HUES64 (cell line): Measurements from ENCODE around the gene GABRB3. TPM values are rescaled to one million over a fixed set of nuclear protein-coding genes. Genes with fewer than 3 reads are reported as not detected.
A peak's percentile ranks its signal among the peaks of the same experiment; 100 is the strongest.

Source experiments
- H3K27ac ChIP-seq: 2 replicates; pipeline ENCODE4 v1.7.0; 2013; ENCODE audit warnings: low read depth, low read length, inconsistent platforms
- H3K27me3 ChIP-seq: 2 replicates; pipeline ENCODE4 v1.6.1; 2013; ENCODE audit warnings: mild to moderate bottlenecking, low read length; ENCODE audit not compliant: insufficient read depth
- H3K36me3 ChIP-seq: 2 replicates; pipeline ENCODE4 v1.6.1; 2013; ENCODE audit warnings: mild to moderate bottlenecking, low read length; ENCODE audit not compliant: insufficient read depth
- H3K4me1 ChIP-seq: 2 replicates; pipeline ENCODE4 v1.6.1; 2013; ENCODE audit warnings: mild to moderate bottlenecking, low read length, moderate library complexity; ENCODE audit not compliant: insufficient read depth
- H3K4me3 ChIP-seq: 2 replicates; pipeline ENCODE4 v1.5.1; 2013; ENCODE audit warnings: mild to moderate bottlenecking, low read length, moderate library complexity
- H3K9ac ChIP-seq: 2 replicates; pipeline ENCODE4 v1.6.1; 2013; ENCODE audit warnings: mild to moderate bottlenecking, low read depth, low read length
- H3K9me3 ChIP-seq: 2 replicates; pipeline ENCODE4 v1.6.1; 2013; ENCODE audit warnings: low read depth, low read length; ENCODE audit not compliant: insufficient read depth
- WGBS: fragments of 150-250, 120-280 bp; methylation state at CpG from one replicate; pipeline ENCODE4 v1.1.7; 2013; ENCODE audit warnings: missing lambda C conversion rate; 5-methylcytosine and 5-hydroxymethylcytosine counted together
- polyA plus RNA-seq, 2 experiments: library from polyadenylated mRNA; stranded (reverse); fragments of 50-300 nt; gene quantifications; one replicate each; pipeline ENCODE4 v1.2.3, GENCODE V29; 2013

The GABRB3 gene
- polyA plus RNA-seq (2013, experiment 1 of 2) = 98.5 TPM
- 81.1 TPM for polyA plus RNA-seq (2013, experiment 2 of 2)

DNA sequence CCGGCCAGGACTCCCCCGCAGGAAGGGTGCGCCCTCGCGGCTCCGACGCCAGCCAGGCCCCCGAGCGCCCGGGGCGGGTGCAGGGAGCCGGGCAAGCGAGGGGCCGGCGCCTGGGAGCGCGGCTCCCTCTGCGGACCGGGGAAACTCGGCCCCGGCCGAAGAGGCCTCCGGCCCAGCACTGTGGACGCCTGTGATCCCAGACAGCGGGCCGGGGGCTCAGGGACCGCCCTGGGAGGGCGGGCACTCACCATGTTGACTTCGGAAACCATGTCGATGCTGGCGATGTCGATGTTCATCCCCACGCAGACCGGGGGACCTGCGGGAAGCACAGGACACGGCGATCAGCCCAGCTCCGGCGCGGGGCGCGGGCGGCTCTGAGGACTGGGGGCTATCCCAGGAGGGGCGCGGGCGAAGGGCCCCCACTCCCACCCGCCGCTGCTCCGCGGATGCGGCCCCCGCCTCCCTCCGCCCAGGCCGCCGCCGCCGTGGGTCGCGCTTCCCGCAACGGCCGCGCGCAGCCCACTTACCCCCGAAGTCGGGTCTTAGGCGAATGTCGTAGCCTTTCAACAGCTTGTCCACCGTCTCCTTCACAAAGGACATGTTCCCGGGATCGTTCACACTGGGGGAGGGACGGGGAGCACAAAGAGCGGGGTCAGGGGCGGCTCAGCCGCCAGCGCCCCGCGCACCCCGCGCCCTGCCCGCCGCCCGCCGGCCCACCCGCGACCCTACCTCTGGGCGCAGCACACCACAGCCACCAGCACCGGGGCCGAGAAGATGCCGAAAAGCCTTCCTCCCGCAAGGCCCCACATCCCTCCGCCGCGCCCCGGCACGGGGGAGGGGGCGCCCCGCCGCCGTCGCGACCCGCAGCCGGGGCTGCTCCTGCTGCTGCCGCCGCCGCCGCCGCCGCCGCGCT is at the start of gene GABRB3:
Gene GABRB3 (minus strand): TSS at position 913 of the 913 bp plus-strand sequence.
- Histone ChIP-seq H3K36me3 (0 out of 2 replicates have a peak, but pooled peaks cover 9% of the 10 kb centered on the region), H3K9ac (peak within 1 kb of the TSS; percentile 84), H3K4me1 (peaks cover 46% of the 10 kb centered on the region), H3K27ac (peak within 1 kb of the TSS; percentile 81; the same call in 1 of the 2 replicates), H3K27me3 (no peaks in the 10 kb centered on the region), H3K9me3 (no peaks in the 10 kb centered on the region), H3K4me3 (peak within 1 kb of the TSS; percentile 71)
- under 1% methylated on average over 107 of the region's 112 CpGs for WGBS

DNA sequence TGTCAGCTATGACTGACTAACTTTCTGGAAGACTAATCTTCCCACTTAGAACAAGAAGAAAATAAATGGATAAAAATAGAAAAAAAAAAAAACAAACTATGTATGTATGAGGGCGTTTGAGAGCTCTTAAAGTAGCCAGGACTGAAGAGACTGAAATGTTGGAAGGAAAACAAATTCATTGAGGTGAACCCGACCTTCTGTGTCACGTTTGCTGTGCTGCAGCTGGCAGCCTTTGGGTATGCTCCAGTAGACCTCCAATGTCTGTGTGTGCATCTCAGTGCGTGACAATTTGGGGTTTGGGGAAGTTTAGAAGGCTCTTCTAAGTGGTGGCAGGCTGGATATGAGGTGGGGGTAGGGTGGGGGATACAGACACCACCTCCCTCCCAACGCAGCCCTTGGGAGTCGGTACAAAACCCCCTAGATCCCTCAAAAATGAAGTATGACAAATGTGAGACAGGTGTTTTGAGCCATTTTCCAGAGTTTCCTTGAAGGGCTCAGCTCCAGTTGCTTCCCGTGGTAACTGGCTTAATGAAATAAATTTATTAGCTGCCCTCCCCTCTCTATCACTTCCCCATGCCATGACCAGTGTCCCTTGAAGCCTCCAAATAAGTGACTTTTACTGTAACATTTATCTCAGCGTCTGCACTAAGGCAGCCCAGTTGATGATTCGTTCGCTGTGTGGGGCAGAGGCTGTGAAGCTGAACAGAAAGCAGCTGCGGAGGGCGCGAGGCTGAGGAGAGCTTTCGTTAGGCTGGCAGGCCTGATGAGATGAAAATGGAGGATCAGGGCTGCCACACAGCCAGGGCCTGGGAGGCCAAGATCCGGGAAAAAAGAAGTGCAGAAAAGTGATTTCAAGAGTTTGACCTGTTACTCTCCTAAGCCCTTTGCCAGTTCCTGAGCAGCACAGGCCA is 34.9 kb upstream of the GABRB3 start:
- H3K4me1 ChIP-seq = no peaks in the 10 kb centered on the region
- no peak overlapping the region for H3K27ac ChIP-seq
- peaks cover 11% of the 10 kb centered on the region; the same call in 1 of the 2 replicates for H3K9me3 ChIP-seq
- no peak overlapping the region for H3K9ac ChIP-seq
- H3K4me3 ChIP-seq = no peak overlapping the region
- 82% methylated on average over 15 of the region's 15 CpGs for WGBS
- H3K36me3 ChIP-seq = no peaks in the 10 kb centered on the region
- no peaks in the 10 kb centered on the region for H3K27me3 ChIP-seq

- no peaks in the 10 kb centered on the region for H3K36me3 ChIP-seq
- H3K27me3 ChIP-seq = no peaks in the 10 kb centered on the region
- no peaks in the 10 kb centered on the region for H3K4me1 ChIP-seq
- 96% methylated on average over 5 of the region's 5 CpGs for WGBS
- no peak overlapping the region for H3K9ac ChIP-seq
- H3K4me3 ChIP-seq = no peak overlapping the region
- no peak overlapping the region for H3K27ac ChIP-seq
- H3K9me3 ChIP-seq = 0 out of 2 replicates have a peak, but pooled peaks cover 3% of the 10 kb centered on the region
These were observed 33.7 kb upstream of the GABRB3 start for GRCh38 chr15:26806574-26806973.

DNA sequence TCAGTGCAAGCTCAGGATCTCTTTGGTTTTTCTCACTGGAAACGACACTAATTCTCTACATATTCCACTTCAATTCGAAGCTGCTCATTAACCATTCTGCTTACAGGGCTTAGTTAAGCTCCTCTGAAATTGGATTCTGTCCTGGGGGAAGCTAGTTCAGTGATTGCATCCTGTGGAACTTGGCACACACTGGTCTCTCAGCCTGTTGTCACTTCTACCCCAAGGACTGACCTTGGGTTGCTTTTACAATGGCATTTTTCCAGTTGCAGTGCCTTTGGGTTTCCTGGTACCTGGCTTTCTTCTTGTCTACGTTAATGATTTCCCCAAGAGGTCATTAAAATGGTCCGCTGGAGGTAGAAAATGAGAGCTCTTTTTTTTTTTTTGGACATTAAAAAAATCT is 33.3 kb upstream of the GABRB3 start:
- Histone ChIP-seq H3K9ac (no peak overlapping the region), H3K4me1 (no peaks in the 10 kb centered on the region), H3K27me3 (no peaks in the 10 kb centered on the region), H3K4me3 (no peak overlapping the region), H3K27ac (no peak overlapping the region), H3K9me3 (0 out of 2 replicates have a peak, but pooled peaks cover 3% of the 10 kb centered on the region), H3K36me3 (no peaks in the 10 kb centered on the region)
- 93% methylated on average over 4 of the region's 4 CpGs for WGBS

DNA sequence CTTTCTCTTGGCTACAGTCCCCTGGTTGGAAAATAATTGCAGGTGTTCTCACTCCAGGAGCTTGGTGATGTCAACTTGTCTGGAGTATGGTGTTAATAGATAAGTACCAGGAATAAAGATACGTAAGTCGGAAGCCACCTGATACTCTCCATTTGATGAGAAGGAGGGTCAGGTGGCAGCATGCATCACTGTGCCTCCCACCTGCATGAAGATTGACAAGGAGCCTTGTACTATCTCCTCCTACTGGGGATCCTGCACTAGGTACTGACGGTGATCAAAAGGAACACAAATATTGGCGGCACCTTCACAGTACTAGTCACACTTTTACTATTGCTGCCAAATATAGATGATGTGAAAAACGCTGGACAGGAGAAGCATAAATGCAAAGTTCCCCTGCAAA is 32.6 kb upstream of the GABRB3 start:
- Histone ChIP-seq H3K36me3 (no peaks in the 10 kb centered on the region), H3K4me3 (no peak overlapping the region)
- 92% methylated on average over 5 of the region's 5 CpGs for WGBS

DNA sequence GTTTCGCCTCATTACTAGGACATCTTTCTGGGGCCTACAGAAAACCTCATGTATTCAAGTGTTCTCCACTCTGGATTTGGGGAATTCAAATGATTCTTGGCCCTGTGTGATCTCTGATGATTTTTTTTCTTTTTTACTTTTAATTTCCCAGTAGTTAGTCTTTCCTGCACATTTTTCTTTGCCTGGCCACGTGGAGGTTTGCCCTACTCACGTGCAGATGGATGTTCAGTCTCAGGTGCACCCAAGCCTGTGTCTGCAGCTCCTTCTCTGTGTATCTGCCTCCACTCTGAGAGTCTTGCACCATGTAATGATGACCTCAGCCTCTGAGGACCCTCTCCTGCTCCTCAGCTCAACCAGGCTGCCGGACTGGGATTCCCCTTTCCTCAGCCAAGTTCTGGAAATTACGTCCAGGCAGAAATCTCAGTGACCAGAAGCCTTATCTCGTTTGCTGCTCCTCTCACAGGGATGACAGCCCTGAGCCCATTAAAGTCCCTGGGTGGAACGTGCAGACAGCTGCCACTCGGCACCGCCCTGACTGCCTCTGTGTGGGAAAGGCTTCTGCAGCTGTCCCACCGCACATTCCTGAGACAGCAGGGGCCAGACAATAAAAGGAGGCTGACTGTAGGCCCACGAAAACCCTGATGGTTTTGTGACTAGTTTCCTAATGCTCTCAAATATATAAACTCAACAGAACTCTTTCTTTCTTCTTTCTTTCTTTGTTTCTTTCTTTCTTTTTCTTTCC is 31.4 kb upstream of the GABRB3 start:
- H3K36me3 ChIP-seq = no peaks in the 10 kb centered on the region
- H3K9me3 ChIP-seq = 0 out of 2 replicates have a peak, but pooled peaks cover 3% of the 10 kb centered on the region
- WGBS = 82% methylated on average over 11 of the region's 11 CpGs
- H3K27me3 ChIP-seq = no peaks in the 10 kb centered on the region
- H3K9ac ChIP-seq = no peak overlapping the region
- H3K27ac ChIP-seq = no peak overlapping the region
- no peak overlapping the region for H3K4me3 ChIP-seq
- H3K4me1 ChIP-seq = no peaks in the 10 kb centered on the region

More for the DNA sequence above, 32.6 kb upstream of the GABRB3 start:
- H3K9ac ChIP-seq = no peak overlapping the region
- H3K27me3 ChIP-seq = no peaks in the 10 kb centered on the region
- no peaks in the 10 kb centered on the region for H3K4me1 ChIP-seq
- H3K27ac ChIP-seq = no peak overlapping the region
- 0 out of 2 replicates have a peak, but pooled peaks cover 3% of the 10 kb centered on the region for H3K9me3 ChIP-seq

- no peak overlapping the region for H3K27ac ChIP-seq
- no peak overlapping the region for H3K4me3 ChIP-seq
- peaks cover 5% of the 10 kb centered on the region for H3K4me1 ChIP-seq
- 95% methylated on average over 8 of the region's 8 CpGs for WGBS
- no peaks in the 10 kb centered on the region for H3K36me3 ChIP-seq
- H3K27me3 ChIP-seq = no peaks in the 10 kb centered on the region
- H3K9me3 ChIP-seq = peaks cover 8% of the 10 kb centered on the region
- H3K9ac ChIP-seq = no peak overlapping the region
These were observed 17.3 kb upstream of the GABRB3 start for GRCh38 chr15:26790118-26790517.

- Histone ChIP-seq H3K9me3 (no peaks in the 10 kb centered on the region), H3K27ac (no peak overlapping the region), H3K4me3 (no peak overlapping the region), H3K27me3 (no peaks in the 10 kb centered on the region), H3K4me1 (no peaks in the 10 kb centered on the region), H3K9ac (no peak overlapping the region), H3K36me3 (no peaks in the 10 kb centered on the region)
- 80% methylated on average over 24 of the region's 24 CpGs for WGBS
These were observed 8.9 kb upstream of the GABRB3 start for GRCh38 chr15:26781816-26782215.

- no peak overlapping the region; the same call in 1 of the 2 replicates for H3K27ac ChIP-seq
- peaks cover 31% of the 10 kb centered on the region for H3K4me1 ChIP-seq
- peak overlapping the region; percentile 5; the same call in 1 of the 2 replicates for H3K9ac ChIP-seq
- H3K27me3 ChIP-seq = no peaks in the 10 kb centered on the region
- H3K9me3 ChIP-seq = no peaks in the 10 kb centered on the region
- WGBS = 19% methylated on average over 7 of the region's 8 CpGs
- 0 out of 2 replicates have a peak, but pooled peaks cover 9% of the 10 kb centered on the region for H3K36me3 ChIP-seq
- peak overlapping the region; percentile 67 for H3K4me3 ChIP-seq
These were observed 1.1 kb upstream of the GABRB3 start for GRCh38 chr15:26773917-26774316.

DNA sequence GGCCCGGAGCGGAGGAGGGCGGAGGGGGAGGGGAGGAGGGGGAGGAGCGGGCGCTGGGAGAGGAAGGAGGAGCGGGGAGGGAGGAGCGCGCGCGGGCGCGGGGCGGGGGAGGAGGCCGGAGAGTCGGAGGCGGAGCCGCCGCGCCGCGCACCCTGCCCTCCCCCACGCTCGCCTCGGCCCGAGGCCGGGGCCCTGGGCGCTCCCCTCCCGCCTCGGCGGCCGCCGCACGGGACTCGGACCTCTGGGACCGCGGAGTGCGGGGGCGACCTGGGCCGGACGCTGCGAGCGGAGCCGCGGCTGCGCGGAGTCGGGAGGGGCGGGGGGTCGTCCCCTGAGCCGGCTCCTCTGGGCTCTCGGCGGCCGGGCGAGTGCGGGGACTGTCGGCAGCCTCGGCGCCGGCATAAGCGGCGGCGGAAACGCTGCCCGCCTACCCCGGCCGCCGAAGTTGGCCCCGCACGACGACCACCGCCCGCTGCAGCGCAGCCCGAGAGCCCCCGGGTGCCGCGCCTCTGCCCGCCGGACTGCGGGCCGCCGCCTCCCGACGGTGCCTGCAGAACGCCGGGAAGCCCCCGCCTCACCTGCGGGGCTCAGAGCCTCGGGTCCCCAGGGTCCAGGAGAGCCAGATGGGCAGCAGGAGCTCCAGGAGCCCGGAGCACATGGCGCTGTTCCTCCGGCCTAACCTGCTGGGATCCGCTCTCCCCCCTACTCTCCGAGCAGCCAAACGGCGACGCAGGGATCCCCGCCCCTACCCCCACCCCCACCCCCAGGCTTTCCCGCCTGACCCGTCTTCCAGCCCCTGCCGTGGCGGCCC is 406 bp upstream of the GABRB3 start:
- H3K36me3 ChIP-seq = 0 out of 2 replicates have a peak, but pooled peaks cover 9% of the 10 kb centered on the region
- peak overlapping the region; percentile 71 for H3K4me3 ChIP-seq
- H3K9ac ChIP-seq = peak overlapping the region; percentile 84
- no peaks in the 10 kb centered on the region for H3K27me3 ChIP-seq
- peaks cover 38% of the 10 kb centered on the region for H3K4me1 ChIP-seq
- peak overlapping the region; percentile 81; the same call in 1 of the 2 replicates for H3K27ac ChIP-seq
- WGBS = under 1% methylated on average over 97 of the region's 102 CpGs
- H3K9me3 ChIP-seq = no peaks in the 10 kb centered on the region
